HUES64 (cell line): Measurements from ENCODE around the gene ABI3BP.
A peak's percentile ranks its signal among the peaks of the same experiment; 100 is the strongest.

Source experiments
- H3K27ac ChIP-seq: 2 replicates; pipeline ENCODE4 v1.7.0; 2013; ENCODE audit warnings: low read depth, low read length, inconsistent platforms
- H3K27me3 ChIP-seq: 2 replicates; pipeline ENCODE4 v1.6.1; 2013; ENCODE audit warnings: mild to moderate bottlenecking, low read length; ENCODE audit not compliant: insufficient read depth
- H3K36me3 ChIP-seq: 2 replicates; pipeline ENCODE4 v1.6.1; 2013; ENCODE audit warnings: mild to moderate bottlenecking, low read length; ENCODE audit not compliant: insufficient read depth
- H3K4me1 ChIP-seq: 2 replicates; pipeline ENCODE4 v1.6.1; 2013; ENCODE audit warnings: mild to moderate bottlenecking, low read length, moderate library complexity; ENCODE audit not compliant: insufficient read depth
- H3K4me3 ChIP-seq: 2 replicates; pipeline ENCODE4 v1.5.1; 2013; ENCODE audit warnings: mild to moderate bottlenecking, low read length, moderate library complexity
- H3K9ac ChIP-seq: 2 replicates; pipeline ENCODE4 v1.6.1; 2013; ENCODE audit warnings: mild to moderate bottlenecking, low read depth, low read length
- H3K9me3 ChIP-seq: 2 replicates; pipeline ENCODE4 v1.6.1; 2013; ENCODE audit warnings: low read depth, low read length; ENCODE audit not compliant: insufficient read depth
- WGBS: fragments of 150-250, 120-280 bp; methylation state at CpG from one replicate; pipeline ENCODE4 v1.1.7; 2013; ENCODE audit warnings: missing lambda C conversion rate; 5-methylcytosine and 5-hydroxymethylcytosine counted together

The ABI3BP gene

GRCh38 chr3:100769693-100770092, 223.5 kb downstream of the ABI3BP start:
- Histone ChIP-seq H3K36me3 (no peaks in the 10 kb centered on the region), H3K27me3 (no peaks in the 10 kb centered on the region), H3K27ac (peak overlapping the region; percentile 49; the same call in 1 of the 2 replicates), H3K4me3 (no peak overlapping the region), H3K9me3 (no peaks in the 10 kb centered on the region), H3K9ac (no peak overlapping the region), H3K4me1 (peaks cover 16% of the 10 kb centered on the region)
- WGBS, result 38% methylated on average over 3 of the region's 3 CpGs

GRCh38 chr3:100766069-100766468, 227.2 kb downstream of the ABI3BP start:
- no peak overlapping the region for H3K4me3 ChIP-seq
- H3K9me3 ChIP-seq, result no peaks in the 10 kb centered on the region
- peaks cover 16% of the 10 kb centered on the region for H3K4me1 ChIP-seq
- no peak overlapping the region for H3K9ac ChIP-seq
- no peak overlapping the region for H3K27ac ChIP-seq
- 85% methylated on average over 2 of the region's 2 CpGs for WGBS
- no peaks in the 10 kb centered on the region for H3K27me3 ChIP-seq
- H3K36me3 ChIP-seq, result no peaks in the 10 kb centered on the region

DNA sequence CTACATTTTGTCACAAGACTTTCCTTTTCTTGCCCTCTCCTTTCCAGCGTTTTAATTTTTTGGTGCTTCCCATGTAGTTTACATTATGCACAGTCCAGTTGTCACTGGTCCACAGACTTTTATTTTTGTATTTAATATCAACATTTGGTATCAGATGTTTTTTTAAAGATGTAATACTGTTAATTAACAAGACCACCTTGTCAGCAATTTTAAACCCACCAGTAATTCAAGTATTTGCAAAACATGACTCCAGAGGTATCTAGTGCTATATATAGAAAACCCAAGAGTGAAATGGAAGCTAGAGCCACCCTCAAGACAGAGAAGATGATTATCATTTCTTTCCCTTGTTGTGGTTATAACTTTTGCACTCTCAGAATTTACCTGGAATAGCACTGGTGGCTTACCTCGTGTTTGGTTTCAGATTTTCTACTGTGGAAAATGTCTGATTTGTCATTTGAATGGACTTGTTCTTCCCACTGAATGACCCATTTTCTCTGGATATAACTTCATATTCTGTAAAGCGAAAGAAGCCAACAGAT, 227.7 kb downstream of the ABI3BP start:
- WGBS, result 93% methylated on average over 3 of the region's 3 CpGs
- H3K36me3 ChIP-seq, result no peaks in the 10 kb centered on the region
- no peaks in the 10 kb centered on the region for H3K27me3 ChIP-seq

GRCh38 chr3:100761951-100762350, 231.3 kb downstream of the ABI3BP start:
- no peak overlapping the region for H3K4me3 ChIP-seq
- H3K9ac ChIP-seq, result no peak overlapping the region
- no peaks in the 10 kb centered on the region for H3K9me3 ChIP-seq
- peaks cover 5% of the 10 kb centered on the region; the same call in 1 of the 2 replicates for H3K4me1 ChIP-seq
- H3K36me3 ChIP-seq, result no peaks in the 10 kb centered on the region
- no peaks in the 10 kb centered on the region for H3K27me3 ChIP-seq
- no peak overlapping the region for H3K27ac ChIP-seq

More for the DNA sequence above, 227.7 kb downstream of the ABI3BP start:
- no peak overlapping the region for H3K9ac ChIP-seq
- H3K4me3 ChIP-seq, result no peak overlapping the region
- H3K9me3 ChIP-seq, result no peaks in the 10 kb centered on the region
- peaks cover 16% of the 10 kb centered on the region for H3K4me1 ChIP-seq
- no peak overlapping the region for H3K27ac ChIP-seq

GRCh38 chr3:100761211-100761942, 231.8 kb downstream of the ABI3BP start:
- Histone ChIP-seq H3K9me3 (no peaks in the 10 kb centered on the region), H3K27me3 (no peaks in the 10 kb centered on the region), H3K36me3 (no peaks in the 10 kb centered on the region), H3K4me3 (no peak overlapping the region), H3K4me1 (peaks cover 5% of the 10 kb centered on the region; the same call in 1 of the 2 replicates), H3K9ac (no peak overlapping the region), H3K27ac (no peak overlapping the region)
- no CpG with 5 or more reads among the region's 1 CpG for WGBS

- peaks cover 6% of the 10 kb centered on the region; the same call in 1 of the 2 replicates for H3K4me1 ChIP-seq
- H3K36me3 ChIP-seq, result no peaks in the 10 kb centered on the region
- 79% methylated on average over 4 of the region's 4 CpGs for WGBS
- H3K9ac ChIP-seq, result no peak overlapping the region
- H3K4me3 ChIP-seq, result no peak overlapping the region
- H3K9me3 ChIP-seq, result no peaks in the 10 kb centered on the region
- H3K27ac ChIP-seq, result no peak overlapping the region
- H3K27me3 ChIP-seq, result no peaks in the 10 kb centered on the region
Measured at GRCh38 chr3:100760377-100760776, 232.8 kb downstream of the ABI3BP start.

- Histone ChIP-seq H3K27me3 (no peaks in the 10 kb centered on the region), H3K9me3 (no peaks in the 10 kb centered on the region), H3K36me3 (no peaks in the 10 kb centered on the region), H3K9ac (no peak overlapping the region), H3K4me1 (peaks cover 11% of the 10 kb centered on the region; the same call in 1 of the 2 replicates), H3K4me3 (no peak overlapping the region), H3K27ac (no peak overlapping the region)
Measured at GRCh38 chr3:100759950-100760349, 233.3 kb downstream of the ABI3BP start.

DNA sequence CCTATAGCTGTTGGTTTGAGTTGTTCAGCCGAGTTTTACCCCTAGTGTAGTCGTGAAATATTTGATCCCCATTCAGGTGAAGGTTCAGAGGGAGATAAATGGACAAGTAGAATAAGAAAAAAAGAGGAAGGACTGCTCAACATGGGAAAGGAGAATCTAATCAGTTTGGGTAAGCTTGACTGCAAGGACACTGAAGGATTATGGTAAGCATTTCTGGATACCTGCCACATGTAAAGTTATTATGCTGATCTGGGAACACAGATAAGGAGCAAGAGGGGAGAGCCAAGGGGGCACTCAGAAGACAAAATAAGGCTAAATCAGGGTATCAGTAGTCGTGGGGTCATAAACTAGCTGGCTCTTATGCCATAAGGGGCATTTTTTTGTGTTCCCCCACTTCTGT, 234.1 kb downstream of the ABI3BP start:
- no peak overlapping the region for H3K27ac ChIP-seq
- no peaks in the 10 kb centered on the region for H3K9me3 ChIP-seq
- peaks cover 18% of the 10 kb centered on the region; the same call in 1 of the 2 replicates for H3K4me1 ChIP-seq
- 83% methylated on average over 3 of the region's 3 CpGs for WGBS
- no peak overlapping the region for H3K4me3 ChIP-seq
- H3K9ac ChIP-seq, result no peak overlapping the region
- H3K27me3 ChIP-seq, result no peaks in the 10 kb centered on the region
- no peaks in the 10 kb centered on the region for H3K36me3 ChIP-seq

DNA sequence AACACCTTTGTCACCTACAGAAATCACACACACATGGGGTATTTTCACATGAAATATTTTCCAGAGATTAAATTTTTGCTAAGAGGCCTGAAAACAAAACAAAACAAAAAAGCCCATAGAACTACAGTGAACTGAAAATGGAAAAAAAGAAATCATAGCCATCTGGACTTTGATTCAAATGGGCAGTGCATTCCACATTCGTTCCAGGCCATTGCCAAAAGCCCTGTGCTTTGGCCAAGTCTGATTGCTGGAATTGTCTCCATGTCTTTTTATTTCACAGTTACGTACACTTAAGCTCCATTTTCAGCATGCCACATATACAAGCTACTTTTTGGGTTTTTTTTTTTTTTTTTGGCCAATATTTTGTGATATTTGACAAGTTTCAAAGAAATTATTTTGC, 236.8 kb downstream of the ABI3BP start:
- Histone ChIP-seq H3K27me3 (no peaks in the 10 kb centered on the region), H3K4me3 (no peak overlapping the region), H3K4me1 (peaks cover 40% of the 10 kb centered on the region), H3K27ac (no peak overlapping the region), H3K9me3 (no peaks in the 10 kb centered on the region), H3K9ac (no peak overlapping the region), H3K36me3 (peaks cover 15% of the 10 kb centered on the region)
- WGBS, result 99% methylated on average over 2 of the region's 2 CpGs

DNA sequence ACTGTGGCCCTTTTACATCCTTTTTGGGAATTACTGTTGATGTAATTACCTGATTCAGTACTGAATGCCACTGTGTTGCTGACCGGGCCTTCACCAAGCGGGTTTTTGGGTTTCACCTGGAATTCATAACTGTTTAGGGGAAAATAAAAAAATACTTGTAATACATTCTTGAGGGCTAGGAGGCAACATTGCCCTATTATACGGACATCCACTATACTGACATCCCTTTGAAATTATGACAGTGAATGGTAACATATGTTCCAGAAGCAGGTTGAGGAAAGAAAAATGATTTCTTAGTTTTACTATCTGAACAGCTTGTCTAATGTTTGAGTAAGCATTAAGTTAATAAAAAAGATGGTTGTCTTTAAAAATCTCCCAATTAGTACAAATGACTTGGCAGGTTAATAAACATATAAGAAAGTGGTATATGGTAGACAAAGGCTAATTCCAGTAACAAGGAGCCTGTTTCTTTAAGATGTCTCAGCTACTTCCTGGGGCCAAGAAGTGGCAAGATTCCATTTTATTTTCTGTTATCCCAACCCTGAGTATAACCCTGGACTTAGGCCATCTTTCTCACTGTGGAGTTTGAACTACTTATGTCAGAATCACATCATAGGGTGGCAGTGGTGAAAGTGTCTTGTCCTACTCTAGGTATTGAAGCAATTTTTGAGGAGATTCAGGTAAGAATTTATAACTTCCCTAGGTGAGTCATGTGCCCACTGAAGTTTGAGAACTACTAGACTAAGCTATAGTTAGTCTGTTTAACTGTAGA, 238.5 kb downstream of the ABI3BP start:
- WGBS, result 77% methylated on average over 2 of the region's 3 CpGs
- H3K36me3 ChIP-seq, result peaks cover 32% of the 10 kb centered on the region

DNA sequence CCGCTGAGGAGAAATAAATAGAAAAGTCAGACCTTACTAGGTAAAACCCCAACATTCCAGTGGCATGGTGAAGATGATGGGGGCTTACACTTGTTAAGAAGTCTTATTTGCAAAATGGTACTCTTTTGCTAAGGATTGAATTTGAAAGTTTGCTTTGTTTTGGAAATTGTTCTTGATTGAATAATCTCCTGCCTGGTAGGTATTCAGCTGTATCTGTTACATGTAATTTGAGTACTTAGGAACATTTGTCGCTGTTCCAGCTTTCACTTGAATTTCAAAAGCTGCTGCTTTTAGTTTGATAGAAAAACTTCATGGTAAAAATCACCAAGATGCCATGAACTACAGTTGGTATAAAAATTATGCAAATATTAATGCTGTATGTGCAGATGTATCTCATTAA, 239.4 kb downstream of the ABI3BP start:
- Histone ChIP-seq H3K4me1 (peaks cover 40% of the 10 kb centered on the region), H3K27me3 (no peaks in the 10 kb centered on the region), H3K4me3 (peak overlapping the region; percentile 22; the same call in 1 of the 2 replicates), H3K9me3 (no peaks in the 10 kb centered on the region), H3K36me3 (peaks cover 41% of the 10 kb centered on the region), H3K27ac (peak overlapping the region; percentile 59; the same call in 1 of the 2 replicates), H3K9ac (peak overlapping the region; percentile 41; the same call in 1 of the 2 replicates)
- 66% methylated on average over 2 of the region's 2 CpGs for WGBS

More for the DNA sequence above, 238.5 kb downstream of the ABI3BP start:
- peaks cover 40% of the 10 kb centered on the region for H3K4me1 ChIP-seq
- H3K27me3 ChIP-seq, result no peaks in the 10 kb centered on the region
- H3K9ac ChIP-seq, result no peak overlapping the region
- H3K4me3 ChIP-seq, result no peak overlapping the region
- no peak overlapping the region; the same call in 1 of the 2 replicates for H3K27ac ChIP-seq
- H3K9me3 ChIP-seq, result no peaks in the 10 kb centered on the region
